MM.1S (cell line): ENCODE data around the gene TMED3.

Experiments
- CTCF ChIP-seq: fragments of 300-600 bp; sonication (generic); IDR thresholded peaks from 2 replicates; pipeline ENCODE4 v1.5.1; 2016; ENCODE audit warnings: antibody characterized with exemption, low read length, mixed read lengths
- EZH2 ChIP-seq: fragments of 300-600 bp; sonication (generic); optimal IDR thresholded peaks from 2 replicates; pipeline ENCODE3; 2017; ENCODE audit warnings: low read depth, mild to moderate bottlenecking, antibody characterized with exemption, low read length, mixed read lengths

- TF ChIP-seq EZH2, result no peak
- TF ChIP-seq CTCF, result no peak
These were observed 3.7 kb upstream of the TMED3 start for GRCh38 chr15:79307251-79307650.
